SK-N-SH (cell line): Measurements from ENCODE around the gene RBM17.

Source experiments
- EP300 ChIP-seq, 2 experiments: IDR thresholded peaks; 2 replicates each; pipeline versions ENCODE4 v1.4.0 to v1.6.1; 2012; ENCODE audit warnings: borderline replicate concordance in 1 of 2, low read depth in 1 of 2, low read length in 1 of 2
- EZH2phosphoT487 ChIP-seq: fragments of 200-600 bp; sonication (generic); IDR thresholded peaks from 2 replicates; pipeline ENCODE4 v1.6.1; 2017; ENCODE audit warnings: low read depth, mixed run types, mild to moderate bottlenecking, antibody characterized with exemption, moderate library complexity, borderline replicate concordance
- MAX ChIP-seq: IDR thresholded peaks from 2 replicates; pipeline ENCODE4 v1.4.0; 2012; ENCODE audit warnings: low read depth
- NRF1 ChIP-seq: IDR thresholded peaks from 2 replicates; pipeline ENCODE4 v1.6.1; 2012; ENCODE audit warnings: low read depth, mild to moderate bottlenecking, low read length
- POLR2AphosphoS5 ChIP-seq: IDR thresholded peaks from 2 replicates; pipeline ENCODE4 v1.6.1; 2012; ENCODE audit warnings: low read depth, low read length
- TF ChIP-seq, protein P1 (sequence below): fragments of 200-600 bp; sonication (generic); IDR thresholded peaks from 2 replicates; pipeline ENCODE4 v1.6.1; 2017; ENCODE audit warnings: antibody characterized with exemption, mild to moderate bottlenecking, moderate library complexity
- TF ChIP-seq, protein P2 (sequence below): fragments of 150-350 bp; IDR thresholded peaks from 2 replicates; pipeline ENCODE4 v1.6.1; 2017; ENCODE audit warnings: antibody characterized with exemption, low read length, low read depth, borderline replicate concordance
- TF ChIP-seq, protein P3 (sequence below): IDR thresholded peaks from 2 replicates; pipeline ENCODE4 v1.6.1; 2012; ENCODE audit warnings: mild to moderate bottlenecking, low read depth, low read length, moderate library complexity

- TF ChIP-seq MAX (no peak), NRF1 (no peak), EZH2phosphoT487 (no peak), POLR2AphosphoS5 (no peak), EP300 (IDR thresholded peaks at IDR 0.05; ENCODE audit: borderline replicate concordance in 1 of 2, low read depth in 1 of 2, low read length in 1 of 2) (no peak)
- TF ChIP-seq, protein P1, sequence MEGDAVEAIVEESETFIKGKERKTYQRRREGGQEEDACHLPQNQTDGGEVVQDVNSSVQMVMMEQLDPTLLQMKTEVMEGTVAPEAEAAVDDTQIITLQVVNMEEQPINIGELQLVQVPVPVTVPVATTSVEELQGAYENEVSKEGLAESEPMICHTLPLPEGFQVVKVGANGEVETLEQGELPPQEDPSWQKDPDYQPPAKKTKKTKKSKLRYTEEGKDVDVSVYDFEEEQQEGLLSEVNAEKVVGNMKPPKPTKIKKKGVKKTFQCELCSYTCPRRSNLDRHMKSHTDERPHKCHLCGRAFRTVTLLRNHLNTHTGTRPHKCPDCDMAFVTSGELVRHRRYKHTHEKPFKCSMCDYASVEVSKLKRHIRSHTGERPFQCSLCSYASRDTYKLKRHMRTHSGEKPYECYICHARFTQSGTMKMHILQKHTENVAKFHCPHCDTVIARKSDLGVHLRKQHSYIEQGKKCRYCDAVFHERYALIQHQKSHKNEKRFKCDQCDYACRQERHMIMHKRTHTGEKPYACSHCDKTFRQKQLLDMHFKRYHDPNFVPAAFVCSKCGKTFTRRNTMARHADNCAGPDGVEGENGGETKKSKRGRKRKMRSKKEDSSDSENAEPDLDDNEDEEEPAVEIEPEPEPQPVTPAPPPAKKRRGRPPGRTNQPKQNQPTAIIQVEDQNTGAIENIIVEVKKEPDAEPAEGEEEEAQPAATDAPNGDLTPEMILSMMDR: no peak
- TF ChIP-seq, protein P2, sequence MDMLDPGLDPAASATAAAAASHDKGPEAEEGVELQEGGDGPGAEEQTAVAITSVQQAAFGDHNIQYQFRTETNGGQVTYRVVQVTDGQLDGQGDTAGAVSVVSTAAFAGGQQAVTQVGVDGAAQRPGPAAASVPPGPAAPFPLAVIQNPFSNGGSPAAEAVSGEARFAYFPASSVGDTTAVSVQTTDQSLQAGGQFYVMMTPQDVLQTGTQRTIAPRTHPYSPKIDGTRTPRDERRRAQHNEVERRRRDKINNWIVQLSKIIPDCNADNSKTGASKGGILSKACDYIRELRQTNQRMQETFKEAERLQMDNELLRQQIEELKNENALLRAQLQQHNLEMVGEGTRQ: no peak
- TF ChIP-seq, protein P3, sequence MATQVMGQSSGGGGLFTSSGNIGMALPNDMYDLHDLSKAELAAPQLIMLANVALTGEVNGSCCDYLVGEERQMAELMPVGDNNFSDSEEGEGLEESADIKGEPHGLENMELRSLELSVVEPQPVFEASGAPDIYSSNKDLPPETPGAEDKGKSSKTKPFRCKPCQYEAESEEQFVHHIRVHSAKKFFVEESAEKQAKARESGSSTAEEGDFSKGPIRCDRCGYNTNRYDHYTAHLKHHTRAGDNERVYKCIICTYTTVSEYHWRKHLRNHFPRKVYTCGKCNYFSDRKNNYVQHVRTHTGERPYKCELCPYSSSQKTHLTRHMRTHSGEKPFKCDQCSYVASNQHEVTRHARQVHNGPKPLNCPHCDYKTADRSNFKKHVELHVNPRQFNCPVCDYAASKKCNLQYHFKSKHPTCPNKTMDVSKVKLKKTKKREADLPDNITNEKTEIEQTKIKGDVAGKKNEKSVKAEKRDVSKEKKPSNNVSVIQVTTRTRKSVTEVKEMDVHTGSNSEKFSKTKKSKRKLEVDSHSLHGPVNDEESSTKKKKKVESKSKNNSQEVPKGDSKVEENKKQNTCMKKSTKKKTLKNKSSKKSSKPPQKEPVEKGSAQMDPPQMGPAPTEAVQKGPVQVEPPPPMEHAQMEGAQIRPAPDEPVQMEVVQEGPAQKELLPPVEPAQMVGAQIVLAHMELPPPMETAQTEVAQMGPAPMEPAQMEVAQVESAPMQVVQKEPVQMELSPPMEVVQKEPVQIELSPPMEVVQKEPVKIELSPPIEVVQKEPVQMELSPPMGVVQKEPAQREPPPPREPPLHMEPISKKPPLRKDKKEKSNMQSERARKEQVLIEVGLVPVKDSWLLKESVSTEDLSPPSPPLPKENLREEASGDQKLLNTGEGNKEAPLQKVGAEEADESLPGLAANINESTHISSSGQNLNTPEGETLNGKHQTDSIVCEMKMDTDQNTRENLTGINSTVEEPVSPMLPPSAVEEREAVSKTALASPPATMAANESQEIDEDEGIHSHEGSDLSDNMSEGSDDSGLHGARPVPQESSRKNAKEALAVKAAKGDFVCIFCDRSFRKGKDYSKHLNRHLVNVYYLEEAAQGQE: no peak
Observed at GRCh38 chr10:6083523-6084475, 5.0 kb upstream of the RBM17 start.
